Measurements from ENCODE around the gene MLXIP. TPM values are rescaled to one million over a fixed set of nuclear protein-coding genes. Genes with fewer than 3 reads are reported as not detected.

Gene MLXIP
- total and polyA plus RNA-seq, 2 of the 8 experiments (the other 6 are each of a cell fraction or from before 2014, with no cell fraction given), result 5.5 to 40.5 TPM

DNA sequence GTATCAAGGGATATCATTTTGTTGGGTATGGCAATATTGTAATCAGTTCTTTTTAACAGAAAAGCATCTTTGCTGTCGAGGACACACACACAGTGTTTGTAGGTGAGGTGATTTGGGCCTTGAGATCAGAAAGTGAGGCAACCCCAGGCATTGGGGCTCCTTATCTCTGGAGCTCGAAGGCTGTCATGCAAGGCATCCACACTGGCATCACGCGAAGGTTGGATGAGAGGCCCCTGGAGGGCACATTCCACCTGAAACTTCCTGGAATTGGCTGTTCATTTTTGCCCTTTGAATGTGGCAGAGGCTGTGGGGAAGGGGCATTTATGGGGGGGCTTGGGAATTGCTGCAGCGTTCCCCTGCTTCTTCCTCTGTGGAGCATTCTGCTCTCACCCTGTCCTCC lies 49.9 kb downstream of the MLXIP start:
- FAIRE-seq (no peak), DNase-seq (ENCODE audit: low read depth in 1 of 2, low spot score in 2 of 2) (no peak)
- H3K23ac ChIP-seq (ENCODE audit: insufficient read length), result no peak overlapping the region
- H2BK12ac ChIP-seq (ENCODE audit: low read depth, low read length), result no peak overlapping the region
- H3K56ac ChIP-seq (replicated peaks; ENCODE audit: insufficient read length, low read depth, low read length), result no peak overlapping the region
- H4K20me1 ChIP-seq (replicated peaks in 1 of 2; ENCODE audit: control insufficient read depth in 1 of 2, insufficient read depth in 2 of 2, low read length in 2 of 2), result peaks cover 2 to 7% of the 10 kb centered on the region in 2 experiments
- TF ChIP-seq BACH1 (IDR thresholded peaks at IDR 0.05; ENCODE audit: low read length) (no peak), TAF7 (optimal IDR thresholded peaks at IDR 0.05; ENCODE audit: borderline replicate concordance, low read depth, low read length) (no peak), CBX5 (IDR thresholded peaks at IDR 0.05; ENCODE audit: low read depth, low read length) (no peak)
- TF ChIP-seq, protein P1, sequence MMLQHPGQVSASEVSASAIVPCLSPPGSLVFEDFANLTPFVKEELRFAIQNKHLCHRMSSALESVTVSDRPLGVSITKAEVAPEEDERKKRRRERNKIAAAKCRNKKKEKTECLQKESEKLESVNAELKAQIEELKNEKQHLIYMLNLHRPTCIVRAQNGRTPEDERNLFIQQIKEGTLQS (IDR thresholded peaks at IDR 0.05; ENCODE audit: insufficient read depth, low read depth, low read length), result no peak
- TF ChIP-seq, protein P2, sequence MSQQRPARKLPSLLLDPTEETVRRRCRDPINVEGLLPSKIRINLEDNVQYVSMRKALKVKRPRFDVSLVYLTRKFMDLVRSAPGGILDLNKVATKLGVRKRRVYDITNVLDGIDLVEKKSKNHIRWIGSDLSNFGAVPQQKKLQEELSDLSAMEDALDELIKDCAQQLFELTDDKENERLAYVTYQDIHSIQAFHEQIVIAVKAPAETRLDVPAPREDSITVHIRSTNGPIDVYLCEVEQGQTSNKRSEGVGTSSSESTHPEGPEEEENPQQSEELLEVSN (IDR thresholded peaks at IDR 0.05), result no peak
- no peak overlapping the region for H3K14ac ChIP-seq (ENCODE audit: insufficient read length)
- H3K79me1 ChIP-seq (ENCODE audit: low read depth, low read length), result 0 out of 2 replicates have a peak, but pooled peaks cover 2% of the 10 kb centered on the region
- H4K5ac ChIP-seq (ENCODE audit: insufficient read length, low read depth, low read length), result no peak overlapping the region
- 95% methylated on average over 5 of the region's 5 CpGs; no CpG with 5 or more reads in 1 of the 2 experiments for WGBS, 2 experiments (ENCODE audit: extremely low coverage in 1 of 2, insufficient coverage in 1 of 2, insufficient read length in 1 of 2, insufficient replicate concordance in 2 of 2, low coverage in 1 of 2, low lambda C conversion rate in 2 of 2, missing lambda C conversion rate in 1 of 2)
- H4K8ac ChIP-seq (ENCODE audit: extremely low read depth, insufficient read depth, low read length), result no peak overlapping the region
- no peak overlapping the region for H2BK15ac ChIP-seq (ENCODE audit: low read length)
- H3K9me3 ChIP-seq (ENCODE audit: insufficient read depth in 2 of 2, low read depth in 1 of 2, low read length in 1 of 2), result no peaks in the 10 kb centered on the region
- no peak overlapping the region for H2BK20ac ChIP-seq (ENCODE audit: low read length)
- POLR2A ChIA-PET (ENCODE audit: partially characterized antibody), result interaction anchor here (0.7 kb wide), 1 partner anchor 76 kb away, joined by 3 read pairs; no protein-coding TSS in a partner anchor
- no peak overlapping the region; the same call in 1 of the 2 replicates for H2BK5ac ChIP-seq (ENCODE audit: low read depth, low read length)
- no peaks in the 10 kb centered on the region for H3K27me3 ChIP-seq (replicated peaks in 1 of 4; ENCODE audit: control insufficient read depth in 3 of 4, extremely low read depth in 1 of 4, insufficient read depth in 3 of 4, low read length in 3 of 4)
- peaks cover 0 to 4% (median 2%) of the 10 kb centered on the region in 4 experiments; a peak in 3 of 7 replicates for H3K4me1 ChIP-seq (replicated peaks in 1 of 4; ENCODE audit: control insufficient read depth in 3 of 4, insufficient read depth in 4 of 4, low read length in 3 of 4)
- no peak overlapping the region for H2AK5ac ChIP-seq (ENCODE audit: low read depth, low read length)
- no peak overlapping the region for H3K27ac ChIP-seq (ENCODE audit: low read depth, low read length)
- no peak overlapping the region for H3K18ac ChIP-seq (ENCODE audit: extremely low read depth, low read length)
- no peaks in the 10 kb centered on the region for H3K23me2 ChIP-seq (ENCODE audit: low read depth, low read length)
- H3K36me3 ChIP-seq (ENCODE audit: control insufficient read depth in 2 of 4, insufficient read depth in 4 of 4, low read length in 3 of 4), result peaks cover 0 to 14% (median 2%) of the 10 kb centered on the region in 4 experiments; a peak in 4 of 8 replicates
- H3K4me3 ChIP-seq (ENCODE audit: extremely low read depth in 1 of 4, insufficient read depth in 2 of 4, low read depth in 3 of 4, low read length in 4 of 4), result no peak overlapping the region
- H2BK120ac ChIP-seq (replicated peaks; ENCODE audit: low read depth, low read length), result no peak overlapping the region
- CTCF ChIA-PET (ENCODE audit: partially characterized antibody), result interaction anchor here (0.6 to 18.2 kb wide), 7 partner anchors 8 to 68 kb away, joined by 3 to 379 read pairs (median 3); no protein-coding TSS in a partner anchor
- H4K91ac ChIP-seq (replicated peaks; ENCODE audit: insufficient read length, low read length), result no peak overlapping the region
- no peaks in the 10 kb centered on the region; a peak in 2 of 4 replicates for H3K79me2 ChIP-seq (ENCODE audit: control insufficient read depth in 1 of 2, insufficient read depth in 2 of 2, low read length in 2 of 2)
- no peak overlapping the region for H3K4ac ChIP-seq (replicated peaks; ENCODE audit: insufficient read length, low read depth, low read length)
- no peak overlapping the region for H2AFZ ChIP-seq (ENCODE audit: low read length)
- no peak overlapping the region for H3K4me2 ChIP-seq (ENCODE audit: insufficient read depth in 1 of 2, low read depth in 2 of 2, low read length in 2 of 2)
- no peak overlapping the region for H3K9ac ChIP-seq (replicated peaks in 1 of 4; ENCODE audit: extremely low read depth in 1 of 4, low read depth in 3 of 4, low read length in 3 of 4)
